Lower lobe of right lung (tissue), 2 donors: ENCODE results near the gene SMURF1. TPM values are rescaled to one million over a fixed set of nuclear protein-coding genes. Genes with fewer than 3 reads are reported as not detected.

Experiments
- ATAC-seq, 2 donors: fragments of 200-7000 bp; cut with Tn5 transposase; one replicate each; pipeline ENCODE4 v1.9.1; 2020 to 2022; ENCODE audit warnings: mild to moderate bottlenecking in 2 of 2, moderate library complexity in 2 of 2
- DNase-seq: peaks from one replicate; pipeline ENCODE4 v3.0.0-alpha.2; 2020
- H3K27ac ChIP-seq: fragments of 200-600 bp; one replicate; pipeline ENCODE4 v1.8.0; 2022
- H3K27me3 ChIP-seq: fragments of 200-600 bp; one replicate; pipeline ENCODE4 v1.8.0; 2022; ENCODE audit warnings: low read depth
- H3K36me3 ChIP-seq: fragments of 200-600 bp; one replicate; pipeline ENCODE4 v1.8.0; 2022; ENCODE audit warnings: mild to moderate bottlenecking
- H3K4me1 ChIP-seq: fragments of 200-600 bp; one replicate; pipeline ENCODE4 v1.8.0; 2022
- H3K4me3 ChIP-seq: fragments of 200-600 bp; one replicate; pipeline ENCODE4 v1.8.0; 2022; ENCODE audit warnings: mild to moderate bottlenecking
- H3K9me3 ChIP-seq: fragments of 200-600 bp; one replicate; pipeline ENCODE4 v1.8.0; 2022
- CTCF ChIP-seq: fragments of 200-600 bp; IDR thresholded peaks from one replicate; pipeline ENCODE4 v1.8.0; 2022; ENCODE audit warnings: antibody characterized with exemption, mild to moderate bottlenecking
- intact Hi-C: fragments of 100-400 bp; cut with DNase I; formaldehyde crosslinking; loops from one replicate; pipeline ENCODE4 v1.11.0; 2022
- total RNA-seq: library from RNA; stranded (reverse); fragmentation: NEBNext Ultra II Directional; extraction: Animal tissue kit (Norgen Biotek cat#: 25700); gene quantifications from one replicate; pipeline ENCODE4 v1.2.1, GENCODE V29; 2021
- donor health status: DM: no; HTN: yes; CAD: no; lungs with severe emphysema.

SMURF1 gene
- total RNA-seq, 1 donor from 2014 or later = 32.0 TPM

DNA sequence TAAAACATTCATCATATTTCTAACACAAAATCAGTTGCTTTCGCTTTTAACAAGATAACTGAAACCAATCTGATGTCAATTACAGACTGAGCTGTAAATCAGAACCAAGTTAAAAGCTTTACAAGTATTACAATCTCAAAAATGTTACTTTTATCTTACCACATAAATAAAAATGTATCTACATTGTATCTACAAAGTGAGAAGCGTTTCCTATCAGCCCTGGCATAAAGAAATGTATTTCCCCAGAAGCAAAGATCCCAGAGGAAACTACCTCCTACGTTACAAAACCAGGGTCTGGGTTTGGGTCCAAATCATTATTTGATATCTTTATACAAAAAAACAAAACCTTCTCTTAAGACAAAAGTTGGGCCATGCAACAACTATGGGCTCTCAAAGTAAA, 2.6 kb downstream of the SMURF1 start:
- Histone ChIP-seq H3K4me1 (peaks cover 56% of the 10 kb centered on the region), H3K9me3 (no peaks in the 10 kb centered on the region), H3K4me3 (peak overlapping the region; percentile 90), H3K27ac (peak overlapping the region; percentile 86), H3K36me3 (no peaks in the 10 kb centered on the region), H3K27me3 (no peaks in the 10 kb centered on the region)
- no peak for TF ChIP-seq CTCF
- intact Hi-C loops = no loop called here
- DNase-seq = no peak
- no peak for ATAC-seq

GRCh38 chr7:99140813-99141212, 3.1 kb downstream of the SMURF1 start:
- no peak for TF ChIP-seq CTCF
- ATAC-seq (no peak), DNase-seq (no peak)
- H3K9me3 ChIP-seq = no peaks in the 10 kb centered on the region
- H3K27ac ChIP-seq = peak overlapping the region; percentile 86
- intact Hi-C loops = no loop called here
- H3K36me3 ChIP-seq = no peaks in the 10 kb centered on the region
- no peaks in the 10 kb centered on the region for H3K27me3 ChIP-seq
- H3K4me1 ChIP-seq = peaks cover 61% of the 10 kb centered on the region
- peak overlapping the region; percentile 90 for H3K4me3 ChIP-seq

DNA sequence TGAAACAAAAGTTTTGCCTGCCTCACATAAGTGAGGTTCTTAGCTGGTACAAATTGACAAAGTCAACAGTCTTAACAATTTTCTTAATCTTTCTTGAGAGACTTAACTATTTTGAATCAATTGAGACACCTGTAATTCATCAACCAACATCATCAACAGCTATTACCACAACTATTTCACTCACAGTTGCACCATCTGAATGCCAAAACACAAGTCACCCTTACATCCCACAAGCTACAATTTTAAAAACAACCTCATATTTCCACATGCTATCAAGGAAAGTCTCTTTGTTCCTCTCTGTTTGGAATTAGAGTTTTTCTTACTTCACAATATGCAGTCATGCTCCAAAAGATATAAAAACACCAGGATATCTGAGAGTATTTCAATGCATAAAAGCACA, 4.9 kb downstream of the SMURF1 start:
- Histone ChIP-seq H3K27me3 (no peaks in the 10 kb centered on the region), H3K9me3 (no peaks in the 10 kb centered on the region), H3K4me3 (no peak overlapping the region), H3K4me1 (peaks cover 74% of the 10 kb centered on the region), H3K27ac (no peak overlapping the region), H3K36me3 (no peaks in the 10 kb centered on the region)
- DNase-seq (no peak), ATAC-seq (no peak)
- intact Hi-C loops = no loop called here
- no peak for TF ChIP-seq CTCF

DNA sequence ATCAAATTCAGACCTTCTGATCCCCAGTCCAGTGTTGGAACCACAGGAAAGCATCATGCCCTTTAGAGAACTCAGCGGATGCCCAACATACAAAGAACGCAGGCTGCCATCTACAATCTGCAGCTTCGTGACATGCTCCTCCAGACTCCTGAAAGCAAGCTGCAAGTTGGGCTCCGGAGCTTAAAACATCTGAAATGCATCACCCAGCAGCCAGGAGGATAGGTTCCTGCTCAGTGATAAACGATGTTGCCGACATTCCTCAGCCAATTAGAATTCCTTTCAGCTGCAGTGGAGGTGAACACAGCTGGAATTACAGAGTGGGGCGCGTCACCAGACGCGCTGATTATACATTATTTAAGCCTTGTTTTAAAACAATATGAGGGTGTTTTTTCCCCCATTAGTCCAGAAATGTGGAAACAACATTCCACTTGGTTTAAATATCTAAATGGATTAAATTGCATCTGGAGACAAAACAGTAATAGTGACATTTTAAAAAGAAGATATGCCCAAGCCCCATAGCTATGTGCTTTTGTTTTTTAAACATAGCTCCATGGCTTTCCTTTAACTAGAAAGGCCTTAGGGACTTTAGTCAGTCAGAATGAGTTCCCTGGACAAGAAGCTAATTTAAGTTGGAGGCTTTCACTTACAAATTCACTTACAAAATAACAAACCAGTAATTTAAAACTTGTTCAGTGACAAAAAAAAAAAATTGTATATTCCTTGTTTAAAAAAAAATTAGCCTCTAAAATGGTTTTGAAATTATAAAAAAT, 6.3 kb downstream of the SMURF1 start:
- intact Hi-C loops = no loop called here
- H3K4me1 ChIP-seq = peaks cover 89% of the 10 kb centered on the region
- DNase-seq (no peak), ATAC-seq (no peak)
- no peaks in the 10 kb centered on the region for H3K27me3 ChIP-seq
- no peak for TF ChIP-seq CTCF
- peak overlapping the region; percentile 37 for H3K27ac ChIP-seq
- H3K36me3 ChIP-seq = no peaks in the 10 kb centered on the region
- no peaks in the 10 kb centered on the region for H3K9me3 ChIP-seq
- no peak overlapping the region for H3K4me3 ChIP-seq

DNA sequence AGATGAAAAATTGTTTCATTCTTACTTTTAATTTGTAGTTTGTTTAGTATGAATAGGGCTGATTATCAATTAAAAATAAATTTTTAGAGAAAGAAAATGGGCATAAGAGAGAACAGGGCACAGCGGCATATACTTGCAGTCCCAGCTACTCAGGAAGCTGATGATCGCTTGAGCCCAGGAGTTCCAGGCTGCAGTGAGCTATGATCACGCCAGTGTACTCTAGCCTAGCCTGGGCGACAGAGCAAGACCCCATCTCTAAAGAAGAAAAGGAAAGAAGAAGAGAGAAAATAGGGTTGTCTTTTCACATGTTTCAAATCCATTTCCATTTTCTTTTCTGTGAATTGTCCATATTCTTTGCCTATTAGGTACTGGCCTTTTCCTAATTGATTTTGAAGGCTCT, 8.0 kb downstream of the SMURF1 start:
- no peak overlapping the region for H3K27ac ChIP-seq
- peaks cover 79% of the 10 kb centered on the region for H3K4me1 ChIP-seq
- no peaks in the 10 kb centered on the region for H3K9me3 ChIP-seq
- ATAC-seq = no peak
- no peak for TF ChIP-seq CTCF
- intact Hi-C loops = no loop called here
- no peak overlapping the region for H3K4me3 ChIP-seq
- H3K36me3 ChIP-seq = no peaks in the 10 kb centered on the region
- no peak for DNase-seq
- H3K27me3 ChIP-seq = no peaks in the 10 kb centered on the region
